ENCODE data around the gene WDR5.

Gene WDR5

GRCh38 chr9:134145262-134145661 is 9.4 kb downstream of the WDR5 start:
- no peak overlapping the region for H3K4me3 ChIP-seq (ENCODE audit: low read depth, low read length)
- TF ChIP-seq CTCF (conservative IDR thresholded peaks at IDR 0.05; ENCODE audit: low read depth, low read length), result no peak
- DNase-seq (ENCODE audit: low read depth), result no peak

GRCh38 chr9:134146774-134147493 is 11.1 kb downstream of the WDR5 start:
- H3K4me3 ChIP-seq (ENCODE audit: low read depth, low read length), result no peak overlapping the region
- no peak for DNase-seq (ENCODE audit: low read depth)
- no peak for TF ChIP-seq CTCF (conservative IDR thresholded peaks at IDR 0.05; ENCODE audit: low read depth, low read length)

- no peak for TF ChIP-seq CTCF (conservative IDR thresholded peaks at IDR 0.05; ENCODE audit: low read depth, low read length)
- no peak overlapping the region for H3K4me3 ChIP-seq (ENCODE audit: low read depth, low read length)
- no peak for DNase-seq (ENCODE audit: low read depth)
Observed at GRCh38 chr9:134149380-134149779, 13.5 kb downstream of the WDR5 start.

- peak; percentile 76 for DNase-seq (ENCODE audit: low read depth)
- no peak for TF ChIP-seq CTCF (conservative IDR thresholded peaks at IDR 0.05; ENCODE audit: low read depth, low read length)
- no peak overlapping the region for H3K4me3 ChIP-seq (ENCODE audit: low read depth, low read length)
Observed at GRCh38 chr9:134150557-134151214, 14.8 kb downstream of the WDR5 start.

GRCh38 chr9:134152022-134152448 is 16.2 kb downstream of the WDR5 start:
- TF ChIP-seq CTCF (conservative IDR thresholded peaks at IDR 0.05; ENCODE audit: low read depth, low read length), result no peak
- DNase-seq (ENCODE audit: low read depth), result no peak
- H3K4me3 ChIP-seq (ENCODE audit: low read depth, low read length), result no peak overlapping the region

GRCh38 chr9:134152488-134152887 is 16.6 kb downstream of the WDR5 start:
- no peak for DNase-seq (ENCODE audit: low read depth)
- no peak for TF ChIP-seq CTCF (conservative IDR thresholded peaks at IDR 0.05; ENCODE audit: low read depth, low read length)
- no peak overlapping the region for H3K4me3 ChIP-seq (ENCODE audit: low read depth, low read length)

- no peak for TF ChIP-seq CTCF (conservative IDR thresholded peaks at IDR 0.05; ENCODE audit: low read depth, low read length)
- no peak overlapping the region for H3K4me3 ChIP-seq (ENCODE audit: low read depth, low read length)
- DNase-seq (ENCODE audit: low read depth), result no peak
Observed at GRCh38 chr9:134153450-134153849, 17.6 kb downstream of the WDR5 start.

Data from choroid plexus epithelial cell (primary cell).